RWPE2 (cell line): Measurements from ENCODE around the gene EPS8L2.

Experiments used
- ATAC-seq: fragments of 200-7000 bp; cut with Tn5 transposase; 3 replicates; pipeline ENCODE4 v1.9.1; 2021; ENCODE audit warnings: low read depth
- DNase-seq: peaks from one replicate; pipeline ENCODE4 v3.0.0-alpha.2; 2020; ENCODE audit warnings: low spot score
- H3K27ac ChIP-seq: fragments of 450-650 bp; 2 replicates; pipeline ENCODE4 v1.5.1; 2017; ENCODE audit warnings: mild to moderate bottlenecking; ENCODE audit not compliant: poor library complexity, severe bottlenecking
- H3K27me3 ChIP-seq: fragments of 250-450 bp; sonication (Bioruptor Pico); 2 replicates; pipeline ENCODE4 v1.5.1; 2021; ENCODE audit warnings: mild to moderate bottlenecking, moderate library complexity; ENCODE audit not compliant: insufficient read depth, poor library complexity, severe bottlenecking
- H3K36me3 ChIP-seq: fragments of 250-450 bp; sonication (Bioruptor Pico); 2 replicates; pipeline ENCODE4 v1.5.1; 2020; ENCODE audit warnings: low read depth, mild to moderate bottlenecking, moderate library complexity
- H3K4me1 ChIP-seq: fragments of 250-450 bp; sonication (Bioruptor Pico); 2 replicates; pipeline ENCODE4 v1.5.1; 2021; ENCODE audit warnings: mild to moderate bottlenecking, moderate library complexity; ENCODE audit not compliant: insufficient read depth, poor library complexity, severe bottlenecking
- H3K4me3 ChIP-seq: fragments of 250-450 bp; sonication (Bioruptor Pico); 2 replicates; pipeline ENCODE4 v1.5.1; 2021; ENCODE audit warnings: mild to moderate bottlenecking, moderate library complexity; ENCODE audit not compliant: severe bottlenecking
- H3K9me3 ChIP-seq: fragments of 250-450 bp; sonication (Bioruptor Pico); 2 replicates; pipeline ENCODE4 v1.5.1; 2021; ENCODE audit warnings: mild to moderate bottlenecking, moderate library complexity; ENCODE audit not compliant: severe bottlenecking
- TF ChIP-seq, protein P1 (sequence below): fragments of 450-650 bp; IDR thresholded peaks from one replicate; pipeline ENCODE4 v1.5.1; 2017; ENCODE audit warnings: mild to moderate bottlenecking, moderate library complexity; ENCODE audit not compliant: poor library complexity, severe bottlenecking

EPS8L2 gene

DNA sequence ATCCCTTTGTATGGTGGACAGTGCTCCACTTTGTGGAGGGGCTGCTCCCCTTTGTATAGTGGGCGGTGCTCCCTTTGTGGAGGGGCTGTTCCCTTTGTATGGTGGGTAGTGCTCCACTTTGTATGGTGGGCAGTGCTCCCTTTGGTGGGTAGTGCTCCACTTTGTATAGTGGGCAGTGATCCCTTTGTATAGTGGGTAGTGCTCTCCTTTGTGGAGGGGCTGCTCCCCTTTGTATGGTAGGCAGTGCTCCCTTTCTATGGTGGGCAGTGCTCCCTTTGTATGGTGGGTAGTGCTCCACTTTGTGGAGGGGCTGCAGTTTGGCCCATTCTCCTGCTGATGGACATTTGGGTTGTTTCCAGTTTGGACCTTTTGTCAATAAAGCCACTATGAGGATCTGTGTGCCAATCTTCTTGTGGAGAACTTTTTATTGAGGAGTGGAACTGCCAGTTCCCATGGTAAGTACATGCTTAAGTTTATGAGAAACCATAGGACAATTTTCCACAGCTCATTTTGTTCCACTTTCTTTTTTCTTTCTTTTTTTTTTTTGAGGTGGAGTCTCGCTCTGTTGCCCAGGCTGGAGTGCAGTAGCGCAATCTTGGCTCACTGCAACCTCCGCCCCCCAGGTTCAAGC is 36.7 kb downstream of the EPS8L2 start:
- peaks cover 5% of the 10 kb centered on the region for H3K4me1 ChIP-seq
- TF ChIP-seq, protein P1, sequence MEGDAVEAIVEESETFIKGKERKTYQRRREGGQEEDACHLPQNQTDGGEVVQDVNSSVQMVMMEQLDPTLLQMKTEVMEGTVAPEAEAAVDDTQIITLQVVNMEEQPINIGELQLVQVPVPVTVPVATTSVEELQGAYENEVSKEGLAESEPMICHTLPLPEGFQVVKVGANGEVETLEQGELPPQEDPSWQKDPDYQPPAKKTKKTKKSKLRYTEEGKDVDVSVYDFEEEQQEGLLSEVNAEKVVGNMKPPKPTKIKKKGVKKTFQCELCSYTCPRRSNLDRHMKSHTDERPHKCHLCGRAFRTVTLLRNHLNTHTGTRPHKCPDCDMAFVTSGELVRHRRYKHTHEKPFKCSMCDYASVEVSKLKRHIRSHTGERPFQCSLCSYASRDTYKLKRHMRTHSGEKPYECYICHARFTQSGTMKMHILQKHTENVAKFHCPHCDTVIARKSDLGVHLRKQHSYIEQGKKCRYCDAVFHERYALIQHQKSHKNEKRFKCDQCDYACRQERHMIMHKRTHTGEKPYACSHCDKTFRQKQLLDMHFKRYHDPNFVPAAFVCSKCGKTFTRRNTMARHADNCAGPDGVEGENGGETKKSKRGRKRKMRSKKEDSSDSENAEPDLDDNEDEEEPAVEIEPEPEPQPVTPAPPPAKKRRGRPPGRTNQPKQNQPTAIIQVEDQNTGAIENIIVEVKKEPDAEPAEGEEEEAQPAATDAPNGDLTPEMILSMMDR: no peak
- H3K27ac ChIP-seq: no peak overlapping the region
- H3K36me3 ChIP-seq: no peaks in the 10 kb centered on the region
- H3K4me3 ChIP-seq: no peak overlapping the region
- no peaks in the 10 kb centered on the region for H3K9me3 ChIP-seq
- DNase-seq (no peak), ATAC-seq (no peak)
- no peaks in the 10 kb centered on the region for H3K27me3 ChIP-seq

- peaks cover 7% of the 10 kb centered on the region for H3K4me1 ChIP-seq
- H3K36me3 ChIP-seq: peaks cover 11% of the 10 kb centered on the region; the same call in 1 of the 2 replicates
- TF ChIP-seq, protein P1: no peak
- H3K27ac ChIP-seq: peak overlapping the region; percentile 63
- no peak overlapping the region for H3K4me3 ChIP-seq
- DNase-seq (no peak), ATAC-seq (no peak)
- no peaks in the 10 kb centered on the region for H3K9me3 ChIP-seq
- H3K27me3 ChIP-seq: no peaks in the 10 kb centered on the region
Observed at GRCh38 chr11:745428-745827, 39.4 kb downstream of the EPS8L2 start.

DNA sequence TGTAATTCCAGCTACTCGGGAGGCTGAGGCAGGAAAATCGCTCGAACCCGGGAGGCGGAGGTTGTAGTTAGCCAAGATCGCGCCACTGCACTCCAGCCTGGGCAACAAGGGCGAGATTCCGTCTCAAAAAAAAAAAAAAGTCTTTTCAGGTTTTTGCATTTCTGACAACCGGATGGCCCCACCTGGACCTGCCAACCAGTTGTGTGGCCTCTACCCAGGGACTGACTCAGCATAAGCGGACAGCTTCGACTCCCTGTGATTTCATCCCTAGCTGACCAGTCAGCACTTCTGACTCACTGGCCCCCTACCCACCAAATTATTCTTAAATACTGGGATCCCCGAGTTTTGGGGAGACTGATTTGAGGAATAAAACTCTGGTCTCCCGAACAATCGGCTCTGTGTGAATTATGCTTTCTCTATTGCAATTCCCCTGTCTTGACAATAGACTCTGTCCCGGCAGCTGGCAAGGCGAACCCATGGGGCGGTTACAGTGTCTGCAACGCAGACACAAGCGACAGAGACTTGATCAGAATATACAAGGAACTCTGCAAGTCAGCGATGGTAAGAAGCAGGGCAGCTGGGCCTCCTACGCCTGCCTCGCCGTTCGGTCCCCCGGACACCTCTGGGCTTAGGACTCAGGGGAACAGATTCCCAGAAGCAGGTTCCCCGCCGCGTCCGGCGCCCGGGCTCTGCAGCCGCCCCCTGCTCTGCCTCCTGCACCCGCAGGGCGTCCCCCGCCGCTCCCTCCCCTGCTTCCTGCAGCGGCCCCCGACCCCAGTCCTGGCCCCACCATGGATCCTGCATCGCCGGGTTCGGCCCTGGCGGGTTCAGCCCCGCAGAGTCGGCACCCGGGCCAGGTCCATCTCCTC is 40.5 kb downstream of the EPS8L2 start:
- TF ChIP-seq, protein P1: no peak
- Histone ChIP-seq H3K27me3 (no peaks in the 10 kb centered on the region), H3K36me3 (peaks cover 17% of the 10 kb centered on the region), H3K9me3 (no peaks in the 10 kb centered on the region), H3K4me3 (peak overlapping the region; percentile 81), H3K27ac (peak overlapping the region; percentile 63), H3K4me1 (peaks cover 7% of the 10 kb centered on the region)
- DNase-seq (no peak), ATAC-seq (peak; percentile 33)

DNA sequence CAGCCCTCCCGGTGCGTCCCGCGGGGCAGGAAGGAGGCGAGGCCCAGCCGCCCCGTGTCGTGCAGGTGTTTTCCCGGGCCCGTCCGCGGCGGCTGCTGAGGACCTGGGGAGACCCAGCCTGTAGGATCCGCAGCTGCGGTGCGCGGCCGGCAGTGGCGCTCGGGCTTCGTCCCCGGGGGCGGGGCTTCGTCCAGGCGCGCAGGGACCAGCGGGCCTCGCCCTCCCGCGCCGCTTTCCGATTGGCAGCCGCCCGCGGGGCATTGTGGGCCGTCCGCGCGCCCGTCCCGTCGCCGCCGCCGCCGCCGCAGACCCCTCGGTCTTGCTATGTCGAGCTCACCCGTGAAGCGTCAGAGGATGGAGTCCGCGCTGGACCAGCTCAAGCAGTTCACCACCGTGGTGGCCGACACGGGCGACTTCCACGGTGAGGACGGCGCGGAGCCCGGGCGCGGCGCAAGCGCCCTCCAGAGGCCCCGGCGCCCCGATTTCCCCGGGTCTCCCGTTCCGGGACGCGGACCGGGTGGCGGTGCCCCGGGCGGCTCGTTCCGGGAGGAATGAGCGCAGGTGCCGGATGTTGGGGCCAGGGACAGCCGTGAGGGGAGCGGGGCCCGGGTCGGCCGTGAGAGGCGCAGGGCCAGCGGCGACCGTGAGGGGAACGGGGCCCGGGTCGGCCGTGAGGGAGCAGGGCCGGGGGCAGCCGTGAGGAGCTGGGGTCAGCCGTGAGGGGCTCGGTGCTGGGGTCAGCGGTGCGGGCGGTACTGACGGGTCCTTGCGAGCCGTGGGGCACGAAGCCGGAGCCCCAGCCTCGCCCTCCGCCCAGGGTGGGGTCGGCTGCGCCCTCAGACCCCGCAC is 41.4 kb downstream of the EPS8L2 start, which contains the start of gene TALDO1:
Gene TALDO1, plus strand, starts transcription at position 307 of the 849 bp plus-strand sequence. Its CDS starts 18 bp downstream, at position 325.
- H3K4me3 ChIP-seq: peak within 1 kb of the TSS; percentile 81
- DNase-seq (peak; percentile 92), ATAC-seq (peak; percentile 91)
- TF ChIP-seq, protein P1: peak; percentile 28
- H3K27ac ChIP-seq: peak within 1 kb of the TSS; percentile 63
- no peaks in the 10 kb centered on the region for H3K9me3 ChIP-seq
- no peaks in the 10 kb centered on the region for H3K27me3 ChIP-seq
- peaks cover 7% of the 10 kb centered on the region for H3K4me1 ChIP-seq
- peaks cover 19% of the 10 kb centered on the region for H3K36me3 ChIP-seq
